Panc1 (cell line): ENCODE measurements around the gene LENEP. TPM values are rescaled to one million over a fixed set of nuclear protein-coding genes. Genes with fewer than 3 reads are reported as not detected.
A peak's percentile ranks its signal among the peaks of the same experiment; 100 is the strongest.

Experiments used
- ATAC-seq: fragments of 200-7000 bp; cut with Tn5 transposase; 2 replicates; pipeline ENCODE4 v1.9.1; 2020; ENCODE audit warnings: mild to moderate bottlenecking, moderate library complexity
- BruUV-seq: library from RNA; stranded (reverse); fragments of 400-500 nt; replicated peaks from 2 replicates; lab custom pipeline; 2021; lab: Mats Ljungman, UMichigan
- CTCF ChIA-PET: fragments of 300-600 bp; sonication (Branson Sonifier 250); formaldehyde crosslinking; loops from one replicate; lab custom pipeline; 2022; ENCODE audit warnings: antibody characterized with exemption; lab: Charles Lee
- POLR2A ChIA-PET: fragments of 300-600 bp; sonication (Branson Sonifier 250); formaldehyde crosslinking; loops from one replicate; lab custom pipeline; 2022; ENCODE audit warnings: antibody characterized with exemption; lab: Charles Lee
- DNase-seq: peaks from one replicate; pipeline ENCODE4 v3.0.0-alpha.2; 2010; ENCODE audit warnings: low read depth, low spot score
- H3K27ac ChIP-seq: 2 replicates; pipeline ENCODE4 v1.5.1; 2011; ENCODE audit warnings: mild to moderate bottlenecking, low read length, inconsistent platforms
- H3K27me3 ChIP-seq: fragments of 200-500 bp; sonication (Bioruptor generic); 2 replicates; pipeline ENCODE4 v1.6.0; 2014; ENCODE audit warnings: low read length, inconsistent platforms; ENCODE audit not compliant: control insufficient read depth, insufficient read depth
- H3K36me3 ChIP-seq: fragments of 200-500 bp; sonication (Bioruptor generic); 2 replicates; pipeline ENCODE4 v1.5.1; 2014; ENCODE audit warnings: inconsistent platforms, mild to moderate bottlenecking, low read length, moderate library complexity; ENCODE audit not compliant: control insufficient read depth, insufficient read depth
- H3K4me1 ChIP-seq: 2 replicates; pipeline ENCODE4 v1.5.1; 2011; ENCODE audit warnings: inconsistent platforms, mild to moderate bottlenecking, low read length, moderate library complexity; ENCODE audit not compliant: control insufficient read depth, insufficient read depth
- H3K4me3 ChIP-seq, 2 experiments: 2 replicates each; pipeline ENCODE4 v1.5.1; 2011 to 2012; ENCODE audit warnings: low read depth in 2 of 2, low read length in 2 of 2, mild to moderate bottlenecking in 2 of 2, inconsistent platforms in 1 of 2, moderate library complexity in 1 of 2
- H3K9me3 ChIP-seq: fragments of 200-500 bp; sonication (Bioruptor generic); 2 replicates; pipeline ENCODE4 v1.5.1; 2014; ENCODE audit warnings: low read depth, mild to moderate bottlenecking, inconsistent platforms, low read length, moderate library complexity; ENCODE audit not compliant: control insufficient read depth, insufficient read depth
- POLR2AphosphoS5 ChIP-seq: IDR thresholded peaks from 2 replicates; pipeline ENCODE4 v1.6.1; 2012; ENCODE audit warnings: mild to moderate bottlenecking, low read depth, low read length, moderate library complexity
- SIN3A ChIP-seq: IDR thresholded peaks from 2 replicates; pipeline ENCODE4 v1.6.1; 2012; ENCODE audit warnings: low read depth, mild to moderate bottlenecking, low read length, moderate library complexity, borderline replicate concordance; ENCODE audit not compliant: insufficient read depth
- TCF7L2 ChIP-seq: IDR thresholded peaks from 2 replicates; pipeline ENCODE4 v1.6.1; 2011; ENCODE audit warnings: mild to moderate bottlenecking, low read depth, low read length, inconsistent platforms
- in situ Hi-C: cut with HindIII; loops from 2 replicates; pipeline ENCODE4 v1.10.0; 2016; ENCODE audit warnings: low sequenced_read_pairs, low pct_unique_long_range_greater_than_20kb
- intact Hi-C: fragments of 100-400 bp; cut with micrococcal nuclease; formaldehyde crosslinking; loops from one replicate; pipeline ENCODE4 v1.10.0; 2022; ENCODE audit not compliant: unreplicated experiment
- total RNA-seq: library from RNA; stranded (reverse); gene quantifications from one replicate; pipeline ENCODE4 v1.2.1, GENCODE V29; 2021; ENCODE audit not compliant: unreplicated experiment
- TF ChIP-seq, protein P1 (sequence below), 2 experiments: IDR thresholded peaks; 2 replicates each; pipeline ENCODE4 v1.6.1; 2011 to 2012; ENCODE audit warnings: low read depth in 2 of 2, control low read depth in 1 of 2, low read length in 1 of 2, mild to moderate bottlenecking in 1 of 2, moderate library complexity in 1 of 2; ENCODE audit not compliant: insufficient read depth in 1 of 2
- TF ChIP-seq, protein P2 (sequence below): fragments of 450-650 bp; IDR thresholded peaks from 2 replicates; pipeline ENCODE4 v1.5.1; 2017; ENCODE audit warnings: mild to moderate bottlenecking

The LENEP gene
- total RNA-seq, 1 experiment from 2014 or later = 0.67 TPM

DNA sequence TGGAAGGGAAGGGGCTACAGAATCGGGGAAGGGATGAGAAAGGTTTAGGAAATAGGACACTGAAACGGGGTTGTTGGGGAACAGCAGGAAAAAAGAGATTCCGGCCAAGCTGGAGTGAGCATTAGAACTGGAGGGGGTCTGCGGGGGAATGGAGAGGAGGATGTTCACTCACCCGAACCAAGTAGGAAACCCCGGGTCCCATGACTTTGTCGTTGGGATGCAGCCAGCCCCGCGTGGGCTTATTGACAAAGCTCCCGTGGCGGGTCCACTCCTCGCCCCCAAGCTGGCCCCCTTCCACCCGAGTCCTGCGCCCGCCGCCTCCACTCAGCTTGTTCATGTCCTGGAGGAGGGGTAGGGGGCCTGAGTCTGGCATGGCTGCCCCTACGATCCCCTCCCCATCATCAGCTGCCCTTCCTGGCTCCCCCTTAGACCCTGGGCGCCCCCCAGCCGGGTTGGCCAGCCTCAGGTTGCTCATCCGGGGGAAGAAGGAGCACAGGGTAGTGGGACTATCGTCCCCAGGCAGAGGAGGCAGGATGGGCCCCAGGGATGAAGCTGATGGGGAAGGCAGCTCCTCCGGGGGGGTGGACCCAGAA is 23.4 kb upstream of the LENEP start:
- Histone ChIP-seq H3K27ac (peak overlapping the region; percentile 98), H3K4me1 (peaks cover 43% of the 10 kb centered on the region), H3K27me3 (no peaks in the 10 kb centered on the region), H3K9me3 (no peaks in the 10 kb centered on the region), H3K36me3 (peaks cover 6% of the 10 kb centered on the region), H3K4me3 (peak overlapping the region; percentile 77 to 88)
- in situ Hi-C loops (no loop called here), intact Hi-C loops (no loop called here)
- CTCF ChIA-PET = interaction anchor here (0.6 to 0.9 kb wide), 3 partner anchors 9 to 166 kb away, joined by 4 to 11 read pairs (median 4); partner anchors contain the start of genes PYGO2 and SLC50A1
- no peak for ATAC-seq
- no TSS peak for BruUV-seq
- POLR2A ChIA-PET = interaction anchor here (0.6 to 1.1 kb wide), 5 partner anchors 9 to 131 kb away, joined by 3 to 15 read pairs (median 4); partner anchors contain the start of genes LENEP, PMVK and PYGO2
- TF ChIP-seq POLR2AphosphoS5 = no peak; the same call in 1 of the 2 replicates
- 0 out of 2 replicates have a peak, but pooled peaks have one; percentile 24 for TF ChIP-seq SIN3A
- TF ChIP-seq, protein P1, sequence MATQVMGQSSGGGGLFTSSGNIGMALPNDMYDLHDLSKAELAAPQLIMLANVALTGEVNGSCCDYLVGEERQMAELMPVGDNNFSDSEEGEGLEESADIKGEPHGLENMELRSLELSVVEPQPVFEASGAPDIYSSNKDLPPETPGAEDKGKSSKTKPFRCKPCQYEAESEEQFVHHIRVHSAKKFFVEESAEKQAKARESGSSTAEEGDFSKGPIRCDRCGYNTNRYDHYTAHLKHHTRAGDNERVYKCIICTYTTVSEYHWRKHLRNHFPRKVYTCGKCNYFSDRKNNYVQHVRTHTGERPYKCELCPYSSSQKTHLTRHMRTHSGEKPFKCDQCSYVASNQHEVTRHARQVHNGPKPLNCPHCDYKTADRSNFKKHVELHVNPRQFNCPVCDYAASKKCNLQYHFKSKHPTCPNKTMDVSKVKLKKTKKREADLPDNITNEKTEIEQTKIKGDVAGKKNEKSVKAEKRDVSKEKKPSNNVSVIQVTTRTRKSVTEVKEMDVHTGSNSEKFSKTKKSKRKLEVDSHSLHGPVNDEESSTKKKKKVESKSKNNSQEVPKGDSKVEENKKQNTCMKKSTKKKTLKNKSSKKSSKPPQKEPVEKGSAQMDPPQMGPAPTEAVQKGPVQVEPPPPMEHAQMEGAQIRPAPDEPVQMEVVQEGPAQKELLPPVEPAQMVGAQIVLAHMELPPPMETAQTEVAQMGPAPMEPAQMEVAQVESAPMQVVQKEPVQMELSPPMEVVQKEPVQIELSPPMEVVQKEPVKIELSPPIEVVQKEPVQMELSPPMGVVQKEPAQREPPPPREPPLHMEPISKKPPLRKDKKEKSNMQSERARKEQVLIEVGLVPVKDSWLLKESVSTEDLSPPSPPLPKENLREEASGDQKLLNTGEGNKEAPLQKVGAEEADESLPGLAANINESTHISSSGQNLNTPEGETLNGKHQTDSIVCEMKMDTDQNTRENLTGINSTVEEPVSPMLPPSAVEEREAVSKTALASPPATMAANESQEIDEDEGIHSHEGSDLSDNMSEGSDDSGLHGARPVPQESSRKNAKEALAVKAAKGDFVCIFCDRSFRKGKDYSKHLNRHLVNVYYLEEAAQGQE (IDR thresholded peaks at IDR 0.05; ENCODE audit: insufficient read depth in 1 of 2, low read depth in 2 of 2, low read length in 1 of 2) = no peak
- TF ChIP-seq, protein P2, sequence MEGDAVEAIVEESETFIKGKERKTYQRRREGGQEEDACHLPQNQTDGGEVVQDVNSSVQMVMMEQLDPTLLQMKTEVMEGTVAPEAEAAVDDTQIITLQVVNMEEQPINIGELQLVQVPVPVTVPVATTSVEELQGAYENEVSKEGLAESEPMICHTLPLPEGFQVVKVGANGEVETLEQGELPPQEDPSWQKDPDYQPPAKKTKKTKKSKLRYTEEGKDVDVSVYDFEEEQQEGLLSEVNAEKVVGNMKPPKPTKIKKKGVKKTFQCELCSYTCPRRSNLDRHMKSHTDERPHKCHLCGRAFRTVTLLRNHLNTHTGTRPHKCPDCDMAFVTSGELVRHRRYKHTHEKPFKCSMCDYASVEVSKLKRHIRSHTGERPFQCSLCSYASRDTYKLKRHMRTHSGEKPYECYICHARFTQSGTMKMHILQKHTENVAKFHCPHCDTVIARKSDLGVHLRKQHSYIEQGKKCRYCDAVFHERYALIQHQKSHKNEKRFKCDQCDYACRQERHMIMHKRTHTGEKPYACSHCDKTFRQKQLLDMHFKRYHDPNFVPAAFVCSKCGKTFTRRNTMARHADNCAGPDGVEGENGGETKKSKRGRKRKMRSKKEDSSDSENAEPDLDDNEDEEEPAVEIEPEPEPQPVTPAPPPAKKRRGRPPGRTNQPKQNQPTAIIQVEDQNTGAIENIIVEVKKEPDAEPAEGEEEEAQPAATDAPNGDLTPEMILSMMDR = no peak
- TF ChIP-seq TCF7L2 = no peak
- DNase-seq = no peak

DNA sequence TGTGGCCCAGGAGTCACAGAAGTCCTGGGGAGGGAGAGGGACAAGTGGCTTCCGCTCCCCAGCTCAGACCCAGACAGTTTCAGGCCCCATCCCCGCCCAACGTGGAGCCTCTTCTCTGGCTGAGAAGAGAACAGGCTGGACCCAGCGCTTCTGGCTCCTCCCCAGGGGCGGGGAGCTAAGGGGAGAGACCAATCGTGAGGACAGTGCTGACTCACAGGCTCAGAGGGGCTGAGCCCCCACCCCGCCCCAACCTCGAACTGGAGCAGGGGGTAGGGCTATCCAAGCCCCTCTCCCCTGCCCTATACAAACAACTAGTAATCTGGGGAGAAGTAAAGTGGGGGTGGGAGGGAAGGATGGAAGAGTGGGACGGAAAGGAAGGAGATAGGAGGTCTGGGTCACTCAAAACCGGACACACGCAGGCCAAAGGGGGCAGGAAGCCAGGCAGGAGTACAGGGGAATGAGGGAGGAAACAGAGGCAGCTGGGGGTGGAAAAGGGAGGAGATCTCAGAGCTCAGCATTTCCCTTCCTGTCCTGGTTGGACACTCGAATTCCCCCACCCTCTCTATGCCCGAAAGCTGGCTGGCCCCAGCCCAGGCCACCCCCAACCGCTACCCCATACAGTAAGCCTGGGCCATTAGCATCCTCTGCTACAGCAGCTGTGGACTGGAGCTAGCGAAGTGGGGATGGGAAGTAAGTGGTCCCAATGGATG is 22.6 kb upstream of the LENEP start, which contains the start of gene SHC1:
SHC1 (minus strand) TSS at position 117 of the 710 bp plus-strand sequence. CDS start 221 bp downstream, outside the sequence.
- TF ChIP-seq POLR2AphosphoS5 = peak; percentile 82
- TF ChIP-seq SIN3A = no peak
- intact Hi-C loops = no loop called here
- peaks cover 43% of the 10 kb centered on the region for H3K4me1 ChIP-seq
- CTCF ChIA-PET = interaction anchor here (0.6 to 0.9 kb wide), 4 partner anchors 9 to 114 kb away, joined by 3 to 4 read pairs (median 3); partner anchors contain the start of gene PYGO2
- in situ Hi-C loops = no loop called here
- H3K9me3 ChIP-seq = no peaks in the 10 kb centered on the region
- POLR2A ChIA-PET = interaction anchor here (0.6 to 1.1 kb wide), 6 partner anchors 10 to 115 kb away, joined by 3 to 15 read pairs (median 4); partner anchors contain the start of genes LENEP, PMVK and PYGO2
- H3K36me3 ChIP-seq = peaks cover 4% of the 10 kb centered on the region
- peak within 1 kb of the TSS; percentile 98 for H3K27ac ChIP-seq
- no peaks in the 10 kb centered on the region for H3K27me3 ChIP-seq
- no TSS peak for BruUV-seq
- peak; percentile 75 for ATAC-seq
- H3K4me3 ChIP-seq = peak within 1 kb of the TSS; percentile 77 to 88
- no peak for DNase-seq
